GM12873 (cell line): Measurements from ENCODE around the gene MYBPHL.

Experiments used
- CTCF ChIP-seq: IDR thresholded peaks from 2 replicates; pipeline ENCODE4 v1.5.1; 2012; ENCODE audit warnings: low read depth, mild to moderate bottlenecking, moderate library complexity, low read length, control low read depth; ENCODE audit not compliant: insufficient read depth; ENCODE audit errors: missing control alignments

The MYBPHL gene

GRCh38 chr1:109251277-109252166, 55.3 kb downstream of the MYBPHL start:
- no peak for TF ChIP-seq CTCF

DNA sequence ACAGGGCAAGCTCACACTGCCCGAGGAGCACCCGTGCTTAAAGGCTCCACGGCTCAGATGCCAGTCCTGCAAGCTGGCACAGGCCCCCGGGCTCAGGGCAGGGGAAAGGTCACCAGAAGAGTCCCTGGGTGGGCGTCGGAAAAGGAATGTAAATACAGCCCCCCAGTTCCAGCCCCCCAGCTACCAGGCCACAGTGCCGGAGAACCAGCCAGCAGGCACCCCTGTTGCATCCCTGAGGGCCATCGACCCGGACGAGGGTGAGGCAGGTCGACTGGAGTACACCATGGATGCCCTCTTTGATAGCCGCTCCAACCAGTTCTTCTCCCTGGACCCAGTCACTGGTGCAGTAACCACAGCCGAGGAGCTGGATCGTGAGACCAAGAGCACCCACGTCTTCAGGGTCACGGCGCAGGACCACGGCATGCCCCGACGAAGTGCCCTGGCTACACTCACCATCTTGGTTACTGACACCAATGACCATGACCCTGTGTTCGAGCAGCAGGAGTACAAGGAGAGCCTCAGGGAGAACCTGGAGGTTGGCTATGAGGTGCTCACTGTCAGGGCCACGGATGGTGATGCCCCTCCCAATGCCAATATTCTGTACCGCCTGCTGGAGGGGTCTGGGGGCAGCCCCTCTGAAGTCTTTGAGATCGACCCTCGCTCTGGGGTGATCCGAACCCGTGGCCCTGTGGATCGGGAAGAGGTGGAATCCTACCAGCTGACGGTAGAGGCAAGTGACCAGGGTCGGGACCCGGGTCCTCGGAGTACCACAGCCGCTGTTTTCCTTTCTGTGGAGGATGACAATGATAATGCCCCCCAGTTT, 56.1 kb downstream of the MYBPHL start:
- no peak for TF ChIP-seq CTCF

GRCh38 chr1:109249654-109250401, 57.0 kb downstream of the MYBPHL start:
- no peak for TF ChIP-seq CTCF

DNA sequence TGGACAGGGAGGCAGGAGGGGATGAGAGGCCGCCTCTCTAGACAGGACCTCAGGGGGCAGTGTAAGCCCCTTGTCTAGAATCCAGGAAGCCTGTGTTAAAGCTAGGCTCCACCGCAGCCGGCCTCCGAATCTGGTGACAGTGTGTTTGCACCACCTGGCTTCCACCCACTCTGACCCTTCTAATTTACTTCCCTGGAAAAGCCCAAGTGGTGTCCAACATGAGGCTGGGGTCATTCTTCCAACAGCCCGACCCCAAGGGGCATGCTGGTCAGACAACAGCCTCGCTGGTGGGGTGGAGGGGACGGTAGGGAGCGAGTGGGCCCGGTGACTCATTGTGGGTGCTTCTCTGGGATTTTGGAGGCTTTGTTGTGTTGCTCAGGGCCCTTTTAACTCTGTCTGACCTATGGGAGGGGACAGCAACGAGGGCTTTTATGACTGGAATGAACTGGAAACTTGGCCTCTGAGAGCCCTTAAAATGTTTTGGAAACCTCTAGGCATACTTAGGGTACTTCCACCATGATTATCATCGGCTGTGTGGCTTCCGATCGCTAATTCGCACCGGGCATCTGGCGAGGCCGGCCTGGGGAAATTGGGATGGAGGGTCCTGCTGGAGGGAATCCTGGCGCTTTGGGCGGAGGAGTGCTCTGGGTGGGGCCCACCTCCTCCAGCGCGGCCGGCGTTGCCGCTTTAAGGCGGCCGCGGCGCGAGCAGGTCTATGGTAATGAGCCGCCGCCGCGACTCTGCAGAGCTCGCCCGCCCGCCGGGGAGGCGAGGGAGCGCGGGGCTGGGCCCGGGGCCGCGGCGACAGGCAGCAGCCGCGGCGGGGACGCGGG, 57.8 kb downstream of the MYBPHL start, which contains the start of gene CELSR2:
Gene CELSR2, plus strand, starts transcription at position 743 of the 833 bp plus-strand sequence. CDS start 541 bp downstream, outside the sequence.
- no peak for TF ChIP-seq CTCF

DNA sequence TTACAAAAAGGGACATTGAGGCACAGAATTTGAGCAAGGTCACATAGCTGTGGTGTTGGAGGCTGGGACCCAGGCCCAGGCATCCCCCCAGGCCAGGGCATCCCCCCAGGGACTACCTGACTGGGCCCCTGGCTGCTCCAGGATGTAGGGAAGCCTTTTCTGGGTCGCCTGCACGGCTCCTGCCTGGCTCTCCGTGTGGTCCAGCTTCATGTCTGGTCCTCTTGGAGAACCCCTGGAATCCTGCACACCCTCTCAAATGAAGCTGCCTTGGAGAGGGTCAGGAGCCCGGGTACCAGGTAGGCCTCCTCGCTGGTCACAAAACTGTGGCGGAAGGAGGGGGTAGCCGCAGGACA, 58.4 kb downstream of the MYBPHL start:
- TF ChIP-seq CTCF = no peak

DNA sequence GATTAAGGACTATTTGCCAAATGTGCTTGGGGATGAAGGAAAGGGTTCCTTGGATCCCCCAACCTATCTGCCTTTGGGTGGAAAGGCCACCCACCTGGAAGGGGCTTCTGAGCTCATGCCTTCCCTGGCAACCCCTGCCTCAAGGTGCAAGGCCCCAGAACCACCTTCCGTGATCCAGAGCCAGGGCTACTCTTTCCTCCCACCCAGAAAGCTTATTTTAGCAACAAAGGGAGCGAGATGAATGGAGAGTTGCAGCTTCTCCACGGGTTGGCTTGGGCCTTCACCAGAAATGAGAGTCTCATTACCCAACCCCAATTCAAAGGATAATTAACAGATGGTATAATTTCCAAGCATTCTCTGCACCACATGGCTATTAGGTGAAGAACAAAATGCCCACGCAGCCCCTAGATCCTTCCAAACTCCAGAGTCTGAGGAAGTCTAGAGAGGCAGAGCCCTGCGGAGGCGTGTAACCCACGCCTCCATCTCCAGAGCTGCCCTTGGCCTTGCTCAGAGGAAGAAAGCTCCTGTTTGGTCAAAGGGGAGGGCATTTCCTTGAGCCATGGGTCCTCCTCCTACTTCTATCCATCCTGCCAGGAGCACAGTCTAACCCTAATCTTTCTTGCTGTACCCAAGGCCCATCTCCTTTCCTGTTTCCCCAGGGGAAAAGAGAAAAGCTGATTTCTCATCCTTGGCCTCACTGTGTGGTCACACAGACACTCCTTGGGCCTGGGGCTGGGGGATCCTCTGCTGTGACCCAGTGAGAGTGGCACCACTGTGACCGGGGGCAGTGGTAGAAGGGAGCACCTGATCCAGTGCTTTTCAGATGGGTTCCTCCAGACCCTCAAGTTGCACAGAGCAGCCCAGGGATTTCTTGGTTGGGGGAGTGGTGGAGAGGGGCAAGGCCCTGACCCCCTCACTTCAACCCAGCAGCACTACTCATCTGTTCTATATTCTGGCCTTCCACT, 59.1 kb downstream of the MYBPHL start:
- no peak for TF ChIP-seq CTCF
